ENCODE measurements around the gene SLX4IP.
"Not testable (repeated sequence)": the region's sequence is repeated elsewhere in the genome, so short reads cannot be mapped to it uniquely, and the experiment has no call there.

DNA sequence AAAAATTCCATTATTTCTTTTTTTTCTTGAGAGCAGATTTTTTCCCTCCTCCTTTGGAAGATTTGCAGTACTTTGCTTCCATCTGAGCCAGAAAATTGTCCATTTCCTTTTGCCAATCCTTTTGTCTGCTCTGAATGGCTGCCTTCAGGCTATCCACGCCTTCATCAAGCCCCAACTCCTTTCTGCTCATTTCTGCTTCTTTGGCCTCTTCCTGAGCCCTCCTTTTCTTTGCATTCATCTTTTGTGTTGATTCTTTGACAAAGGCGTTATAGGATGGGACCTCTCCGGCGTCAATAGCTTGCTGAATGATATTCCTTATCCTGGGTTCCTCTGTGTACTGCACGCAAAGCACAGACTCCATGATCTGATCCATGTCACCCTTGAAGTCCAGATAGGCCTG lies 178.3 kb downstream of the SLX4IP start:
- TF ChIP-seq, protein P1, sequence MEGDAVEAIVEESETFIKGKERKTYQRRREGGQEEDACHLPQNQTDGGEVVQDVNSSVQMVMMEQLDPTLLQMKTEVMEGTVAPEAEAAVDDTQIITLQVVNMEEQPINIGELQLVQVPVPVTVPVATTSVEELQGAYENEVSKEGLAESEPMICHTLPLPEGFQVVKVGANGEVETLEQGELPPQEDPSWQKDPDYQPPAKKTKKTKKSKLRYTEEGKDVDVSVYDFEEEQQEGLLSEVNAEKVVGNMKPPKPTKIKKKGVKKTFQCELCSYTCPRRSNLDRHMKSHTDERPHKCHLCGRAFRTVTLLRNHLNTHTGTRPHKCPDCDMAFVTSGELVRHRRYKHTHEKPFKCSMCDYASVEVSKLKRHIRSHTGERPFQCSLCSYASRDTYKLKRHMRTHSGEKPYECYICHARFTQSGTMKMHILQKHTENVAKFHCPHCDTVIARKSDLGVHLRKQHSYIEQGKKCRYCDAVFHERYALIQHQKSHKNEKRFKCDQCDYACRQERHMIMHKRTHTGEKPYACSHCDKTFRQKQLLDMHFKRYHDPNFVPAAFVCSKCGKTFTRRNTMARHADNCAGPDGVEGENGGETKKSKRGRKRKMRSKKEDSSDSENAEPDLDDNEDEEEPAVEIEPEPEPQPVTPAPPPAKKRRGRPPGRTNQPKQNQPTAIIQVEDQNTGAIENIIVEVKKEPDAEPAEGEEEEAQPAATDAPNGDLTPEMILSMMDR (conservative IDR thresholded peaks at IDR 0.05 in 1 of 2, IDR thresholded peaks at IDR 0.05 in 1 of 2; ENCODE audit: extremely low read depth in 1 of 2, insufficient read depth in 1 of 2, low read depth in 1 of 2, low read length in 2 of 2), result not testable (repeated sequence)
- TF ChIP-seq EZH2 (IDR thresholded peaks at IDR 0.05; ENCODE audit: borderline replicate concordance, low read length), result not testable (repeated sequence)
